GM10266 (cell line): ENCODE results near the gene COIL.

ENCODE experiments used
- DNase-seq: peaks from one replicate; pipeline ENCODE4 v3.0.0; 2012; ENCODE audit errors: extremely low spot score
- TF ChIP-seq, protein P1 (sequence below): IDR thresholded peaks from 2 replicates; pipeline ENCODE4 v1.5.1; 2012; ENCODE audit warnings: mild to moderate bottlenecking, low read depth; ENCODE audit not compliant: control insufficient read depth, insufficient read depth; ENCODE audit errors: missing control alignments

The COIL gene

DNA sequence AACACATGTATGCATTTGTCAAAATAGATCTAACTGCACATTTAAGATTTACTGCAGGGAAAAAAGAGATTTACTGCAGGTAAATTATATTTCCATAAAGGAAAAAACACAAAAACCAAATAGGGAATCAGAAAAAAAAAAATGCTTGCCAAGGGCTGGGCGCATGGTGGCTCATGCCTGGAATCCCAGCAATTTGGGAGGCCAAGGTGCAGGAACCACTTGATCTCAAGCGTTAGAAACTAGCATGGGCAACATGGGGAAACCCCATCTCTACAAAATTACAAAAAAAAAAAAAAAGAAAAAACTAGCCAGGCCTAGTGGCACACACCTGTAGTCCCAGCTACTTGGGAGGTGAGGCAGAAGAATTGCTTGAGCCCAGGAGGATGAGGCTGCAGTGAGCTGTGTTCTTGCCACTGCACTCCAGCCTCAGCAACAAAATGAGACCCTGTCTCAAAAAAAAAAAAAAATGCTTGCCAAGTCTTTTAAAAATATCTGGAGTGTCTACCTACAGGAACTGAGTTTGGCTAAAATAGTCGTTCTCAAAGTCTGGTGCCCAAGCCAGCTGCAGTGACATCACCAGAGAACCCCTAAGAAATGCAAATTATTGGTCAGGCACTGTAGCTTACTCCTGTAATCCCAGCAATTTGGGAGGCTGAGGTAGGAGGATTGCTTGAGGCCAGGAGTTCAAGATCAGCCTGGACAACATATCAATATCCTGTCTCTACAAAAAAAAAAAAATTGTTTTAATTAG lies 64.5 kb downstream of the COIL start:
- DNase-seq = no peak
- TF ChIP-seq, protein P1, sequence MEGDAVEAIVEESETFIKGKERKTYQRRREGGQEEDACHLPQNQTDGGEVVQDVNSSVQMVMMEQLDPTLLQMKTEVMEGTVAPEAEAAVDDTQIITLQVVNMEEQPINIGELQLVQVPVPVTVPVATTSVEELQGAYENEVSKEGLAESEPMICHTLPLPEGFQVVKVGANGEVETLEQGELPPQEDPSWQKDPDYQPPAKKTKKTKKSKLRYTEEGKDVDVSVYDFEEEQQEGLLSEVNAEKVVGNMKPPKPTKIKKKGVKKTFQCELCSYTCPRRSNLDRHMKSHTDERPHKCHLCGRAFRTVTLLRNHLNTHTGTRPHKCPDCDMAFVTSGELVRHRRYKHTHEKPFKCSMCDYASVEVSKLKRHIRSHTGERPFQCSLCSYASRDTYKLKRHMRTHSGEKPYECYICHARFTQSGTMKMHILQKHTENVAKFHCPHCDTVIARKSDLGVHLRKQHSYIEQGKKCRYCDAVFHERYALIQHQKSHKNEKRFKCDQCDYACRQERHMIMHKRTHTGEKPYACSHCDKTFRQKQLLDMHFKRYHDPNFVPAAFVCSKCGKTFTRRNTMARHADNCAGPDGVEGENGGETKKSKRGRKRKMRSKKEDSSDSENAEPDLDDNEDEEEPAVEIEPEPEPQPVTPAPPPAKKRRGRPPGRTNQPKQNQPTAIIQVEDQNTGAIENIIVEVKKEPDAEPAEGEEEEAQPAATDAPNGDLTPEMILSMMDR = no peak

DNA sequence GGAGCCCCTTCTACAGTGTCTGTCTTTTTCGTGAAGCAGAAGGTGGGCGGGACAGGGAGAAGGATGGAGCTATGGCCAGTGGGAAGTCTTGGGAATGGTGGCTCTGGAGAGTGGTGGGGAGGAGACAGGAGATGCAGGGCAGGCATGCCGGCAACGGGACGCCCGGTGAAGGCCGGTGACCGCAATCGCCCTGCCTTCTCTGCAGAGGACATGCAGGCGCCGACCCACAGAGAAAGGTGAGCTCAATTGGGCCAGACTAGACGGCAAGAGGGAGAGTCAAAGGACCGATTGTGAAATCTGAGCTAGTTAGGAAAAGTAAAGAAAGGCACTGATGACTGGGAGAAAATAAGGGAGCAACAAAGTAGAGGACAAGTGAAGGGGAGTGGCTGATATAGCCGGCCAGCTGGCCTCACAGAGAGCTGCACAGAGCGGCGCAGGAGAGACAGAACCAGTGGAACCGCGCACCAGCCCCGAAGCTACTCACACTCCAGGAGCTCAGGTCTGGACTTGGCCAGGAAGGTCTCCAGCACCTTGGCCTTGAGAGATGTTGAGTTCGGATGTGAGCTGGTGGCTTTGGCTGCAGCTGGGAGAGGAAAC lies 65.9 kb downstream of the COIL start:
- TF ChIP-seq, protein P1 = no peak
- DNase-seq = no peak

DNA sequence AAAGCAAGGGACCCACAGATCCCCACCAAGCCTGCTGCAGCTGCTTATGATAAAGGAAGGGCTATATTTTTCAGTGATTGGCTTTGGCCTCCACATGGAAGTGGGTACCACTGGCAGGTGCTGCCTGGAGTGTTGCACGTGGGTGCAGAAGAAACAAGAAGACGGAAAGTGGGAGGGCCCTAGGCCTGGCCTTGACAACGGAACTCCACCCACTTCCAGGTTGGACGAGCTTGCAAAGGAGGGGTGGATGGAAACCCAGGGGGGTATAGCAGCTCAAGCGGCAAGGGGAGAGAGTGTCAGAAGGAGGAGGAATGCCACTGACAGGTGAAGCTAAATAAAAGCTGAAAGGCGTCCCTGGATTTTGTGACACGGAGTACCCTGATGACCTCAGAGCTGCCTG lies 67.3 kb downstream of the COIL start:
- TF ChIP-seq, protein P1 = no peak
- DNase-seq = no peak

DNA sequence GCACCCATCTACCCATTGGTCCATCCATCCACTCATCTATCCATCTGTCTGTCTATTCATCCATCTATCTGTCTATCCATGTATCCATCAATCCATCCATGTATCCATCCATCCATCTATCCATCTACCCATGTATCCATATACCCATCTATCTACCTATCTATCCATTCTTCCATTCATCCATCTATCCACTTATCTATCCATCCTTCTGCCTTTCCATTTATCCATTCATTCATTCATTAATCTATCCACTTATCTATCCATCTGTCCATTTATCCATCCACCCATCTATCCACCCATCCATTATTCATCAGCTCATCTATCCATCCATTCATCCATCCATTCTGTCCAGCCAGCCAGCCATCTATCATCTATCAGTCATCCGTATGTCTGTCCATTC lies 68.5 kb downstream of the COIL start:
- DNase-seq = no peak
- TF ChIP-seq, protein P1 = no peak

DNA sequence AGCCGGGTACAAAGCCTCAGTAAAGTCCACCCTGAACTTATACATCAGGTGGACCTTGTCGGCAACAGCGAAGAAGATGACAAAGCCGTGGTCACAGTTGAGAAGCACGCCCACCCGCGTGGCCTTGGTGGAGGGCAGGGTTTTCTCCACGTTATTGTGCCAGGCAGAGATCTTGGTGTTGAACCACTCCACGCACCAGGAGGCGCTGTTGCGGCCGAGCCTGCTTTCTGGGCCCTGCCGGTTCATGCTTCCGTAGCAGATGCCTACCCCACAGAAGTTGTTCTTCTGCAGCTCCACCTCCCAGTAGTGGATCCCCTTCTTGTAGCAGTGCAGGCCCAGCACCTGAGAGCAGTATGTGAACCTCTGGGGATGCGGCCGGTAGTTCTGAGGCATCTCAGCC lies 69.1 kb downstream of the COIL start:
- TF ChIP-seq, protein P1 = peak; percentile 14
- DNase-seq = no peak

DNA sequence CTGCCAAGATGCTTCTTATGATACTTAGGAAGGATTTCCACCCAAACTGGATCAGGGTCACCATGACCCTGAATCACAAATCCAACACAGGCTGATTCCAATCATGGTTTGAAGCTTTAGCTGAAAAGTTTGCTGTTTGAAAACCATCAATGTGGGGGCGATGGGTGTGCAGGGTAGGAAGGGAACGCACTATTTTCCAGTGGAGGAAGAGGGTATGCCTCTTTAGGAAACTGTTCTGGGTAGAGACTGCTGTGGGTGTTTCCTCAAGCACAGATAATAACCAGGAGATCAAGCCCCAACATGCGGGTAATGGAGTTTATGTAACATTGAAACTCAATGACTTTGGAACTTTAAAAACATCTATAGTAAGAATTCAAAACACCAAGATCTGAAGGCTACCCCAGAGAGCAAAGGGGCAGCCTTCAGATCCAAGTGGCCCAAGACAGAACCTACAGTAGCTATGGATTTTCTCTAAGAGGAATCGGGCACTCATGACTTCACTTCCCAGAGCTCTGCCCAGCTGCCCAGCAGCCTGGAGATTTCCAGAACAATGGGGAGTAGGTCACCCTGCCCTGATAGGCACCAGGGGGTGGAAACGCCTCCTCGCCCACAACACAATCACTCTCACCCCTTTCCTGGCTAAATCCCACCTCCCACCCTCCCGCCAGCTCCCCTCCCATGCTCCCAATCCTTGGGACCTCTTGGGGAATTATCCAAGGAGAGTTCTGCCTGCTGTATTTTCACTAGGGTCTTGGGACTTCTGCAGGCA lies 69.8 kb downstream of the COIL start:
- TF ChIP-seq, protein P1 = no peak
- no peak for DNase-seq
